GM12891 (cell line): ENCODE results near the gene HOXC13.

Source experiments
- PAX5 ChIP-seq: IDR thresholded peaks from 2 replicates; pipeline ENCODE4 v1.6.1; 2011; ENCODE audit warnings: low read length, moderate library complexity, mild to moderate bottlenecking; ENCODE audit not compliant: insufficient read depth, severe bottlenecking
- POLR2A ChIP-seq: IDR thresholded peaks from 2 replicates; pipeline ENCODE4 v1.6.1; 2011; ENCODE audit warnings: low read depth, low read length, control low read depth
- POLR2AphosphoS5 ChIP-seq: IDR thresholded peaks from 2 replicates; pipeline ENCODE4 v1.6.1; 2011; ENCODE audit warnings: low read depth, low read length, control low read depth
- POU2F2 ChIP-seq: IDR thresholded peaks from 2 replicates; pipeline ENCODE4 v1.6.1; 2011; ENCODE audit warnings: low read depth, mild to moderate bottlenecking, control low read depth, low read length, moderate library complexity
- SPI1 ChIP-seq: IDR thresholded peaks from 2 replicates; pipeline ENCODE4 v1.6.1; 2011; ENCODE audit warnings: low read depth, low read length, control low read depth
- TAF1 ChIP-seq: IDR thresholded peaks from 2 replicates; pipeline ENCODE4 v1.6.1; 2011; ENCODE audit warnings: low read depth, low read length, control low read depth

- TF ChIP-seq POLR2A, result no peak
- TF ChIP-seq POLR2AphosphoS5, result no peak
- TF ChIP-seq TAF1, result no peak
- TF ChIP-seq PAX5, result no peak
- TF ChIP-seq POU2F2, result no peak
- TF ChIP-seq SPI1, result no peak
These were observed 17.7 kb downstream of the HOXC13 start for GRCh38 chr12:53956251-53956887.
